Tibial nerve (tissue), 4 donors: ENCODE data around the gene S100A5.

Source experiments
- CTCF ChIP-seq, 5 experiments: fragments of 200-600 bp in 3 of 5; fragments of 450-650 bp in 2 of 5; sonication (generic) in 3 of 5; IDR thresholded peaks; one replicate each; pipeline ENCODE4 v1.5.1; 2016 to 2019; ENCODE audit warnings: antibody characterized with exemption in 5 of 5, mild to moderate bottlenecking in 3 of 5, moderate library complexity in 2 of 5
- EP300 ChIP-seq, 2 donors: sonication (generic); formaldehyde crosslinking; IDR thresholded peaks; one replicate each; pipeline ENCODE4 v1.6.1; 2017; ENCODE audit warnings: antibody characterized with exemption in 2 of 2, mild to moderate bottlenecking in 1 of 2

GRCh38 chr1:153561466-153561985 lies 20.8 kb upstream of the S100A5 start:
- TF ChIP-seq EP300 (IDR thresholded peaks at IDR 0.05) (no peak), CTCF (IDR thresholded peaks at IDR 0.05) (no peak)
